ENCODE measurements around the gene MYRIP. TPM values are rescaled to one million over a fixed set of nuclear protein-coding genes. Genes with fewer than 3 reads are reported as not detected.

Gene MYRIP
- total and polyA plus RNA-seq, 11 donors: 0.42 to 2.2 (median 0.90) TPM

GRCh38 chr3:40228792-40229350, 419.5 kb downstream of the MYRIP start:
- ATAC-seq (peak in 1 of 4 donors; percentile 18), DNase-seq (no peak)
- TF ChIP-seq POLR2A (IDR thresholded peaks at IDR 0.05): no peak
- no peak for TF ChIP-seq CTCF (IDR thresholded peaks at IDR 0.05)
- peaks cover 0 to 2% (median 0%) of the 10 kb centered on the region in 9 donors for H3K36me3 ChIP-seq
- peak overlapping the region in 1 of 12 donors; percentile 32 for H3K27ac ChIP-seq
- H3K4me3 ChIP-seq: no peak overlapping the region
- 76 to 84% (median 80%) methylated on average over 5 of the region's 5 CpGs for WGBS, 4 donors
- no peaks in the 10 kb centered on the region for H3K27me3 ChIP-seq
- H3K9me3 ChIP-seq: no peaks in the 10 kb centered on the region
- peaks cover 0 to 9% (median 0%) of the 10 kb centered on the region in 12 donors for H3K4me1 ChIP-seq
- intact Hi-C loops (cut with DNase I): no loop called here

GRCh38 chr3:40229386-40229785, 420.0 kb downstream of the MYRIP start:
- Histone ChIP-seq H3K27me3 (no peaks in the 10 kb centered on the region), H3K27ac (peak overlapping the region in 1 of 12 donors; percentile 32), H3K9me3 (no peaks in the 10 kb centered on the region), H3K4me1 (peaks cover 0 to 9% (median 0%) of the 10 kb centered on the region in 12 donors), H3K36me3 (peaks cover 0 to 2% (median 0%) of the 10 kb centered on the region in 9 donors), H3K4me3 (no peak overlapping the region)
- WGBS, 4 donors: 91 to 95% (median 93%) methylated on average over 6 of the region's 6 CpGs
- peak in 1 of 4 donors; percentile 28 for ATAC-seq
- DNase-seq: no peak
- no peak for TF ChIP-seq CTCF (IDR thresholded peaks at IDR 0.05)
- TF ChIP-seq POLR2A (IDR thresholded peaks at IDR 0.05): no peak
- intact Hi-C loops (cut with DNase I): no loop called here

- Histone ChIP-seq H3K36me3 (peaks cover 0 to 2% (median 0%) of the 10 kb centered on the region in 9 donors), H3K27me3 (no peaks in the 10 kb centered on the region), H3K9me3 (no peaks in the 10 kb centered on the region), H3K4me3 (no peak overlapping the region), H3K27ac (no peak overlapping the region), H3K4me1 (peaks cover 0 to 9% (median 0%) of the 10 kb centered on the region in 12 donors)
- DNase-seq: no peak
- WGBS, 4 donors: 55 to 85% (median 76%) methylated on average over 1 of the region's 1 CpG
- intact Hi-C loops (cut with DNase I): no loop called here
- no peak for ATAC-seq
- no peak for TF ChIP-seq CTCF (IDR thresholded peaks at IDR 0.05)
- TF ChIP-seq POLR2A (IDR thresholded peaks at IDR 0.05): no peak
Observed at GRCh38 chr3:40229963-40230362, 420.6 kb downstream of the MYRIP start.

GRCh38 chr3:40230382-40230781, 421.0 kb downstream of the MYRIP start:
- no peak overlapping the region for H3K27ac ChIP-seq
- intact Hi-C loops (cut with DNase I): no loop called here

More at GRCh38 chr3:40230382-40230781, 421.0 kb downstream of the MYRIP start:
- Histone ChIP-seq H3K4me1 (peaks cover 0 to 9% (median 0%) of the 10 kb centered on the region in 12 donors), H3K27me3 (no peaks in the 10 kb centered on the region), H3K36me3 (peaks cover 0 to 2% (median 0%) of the 10 kb centered on the region in 9 donors), H3K9me3 (no peaks in the 10 kb centered on the region), H3K4me3 (no peak overlapping the region)
- DNase-seq (no peak), ATAC-seq (no peak)
- TF ChIP-seq POLR2A (IDR thresholded peaks at IDR 0.05) (no peak), CTCF (IDR thresholded peaks at IDR 0.05) (no peak)
